Measurements from ENCODE around the gene NUCB1. TPM values are rescaled to one million over a fixed set of nuclear protein-coding genes. Genes with fewer than 3 reads are reported as not detected.

NUCB1 gene
- total and polyA plus RNA-seq, 9 of the 15 experiments (the other 6 are each of a cell fraction or from before 2014, with no cell fraction given): 3.1 to 153 (median 71.7) TPM

DNA sequence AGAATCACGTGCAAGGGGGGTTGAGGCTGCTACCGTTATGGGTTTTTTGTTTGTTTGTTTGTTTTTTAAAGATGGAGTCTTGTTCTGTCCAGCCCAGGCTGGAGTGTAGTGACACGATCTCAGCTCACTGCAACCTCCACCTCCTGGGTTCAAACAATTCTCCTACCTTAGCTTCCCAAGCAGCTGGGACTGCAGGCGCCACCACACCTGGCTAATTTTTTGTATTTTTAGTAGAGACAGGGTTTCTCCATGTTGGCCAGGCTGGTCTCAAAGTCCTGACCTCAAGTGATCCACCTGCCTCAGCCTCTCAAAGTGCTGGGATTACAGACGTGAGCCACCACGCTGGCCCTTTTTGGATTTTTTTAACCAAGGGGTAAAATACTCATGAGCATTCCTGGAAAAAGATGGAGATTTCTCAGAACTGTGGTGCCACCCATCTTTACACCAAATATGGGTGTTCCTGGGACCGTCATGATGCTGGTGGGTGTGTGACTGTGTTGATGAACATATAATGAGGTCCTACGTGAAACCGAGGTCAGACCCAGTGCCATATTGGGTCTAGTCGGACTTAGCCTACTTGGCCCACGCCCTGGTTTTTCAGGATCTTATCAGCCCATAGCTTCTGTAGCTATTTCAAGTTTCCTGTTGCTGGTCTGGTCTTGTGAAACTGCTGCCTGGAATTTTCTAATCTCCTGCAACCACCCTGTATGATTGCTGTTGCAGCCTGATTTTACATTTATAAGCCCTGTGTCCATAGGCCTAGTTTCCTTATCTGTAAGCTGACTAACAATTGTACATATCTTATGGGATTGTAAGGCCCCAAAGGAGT lies 21.7 kb upstream of the NUCB1 start (continued):
- TF ChIP-seq, protein P1, sequence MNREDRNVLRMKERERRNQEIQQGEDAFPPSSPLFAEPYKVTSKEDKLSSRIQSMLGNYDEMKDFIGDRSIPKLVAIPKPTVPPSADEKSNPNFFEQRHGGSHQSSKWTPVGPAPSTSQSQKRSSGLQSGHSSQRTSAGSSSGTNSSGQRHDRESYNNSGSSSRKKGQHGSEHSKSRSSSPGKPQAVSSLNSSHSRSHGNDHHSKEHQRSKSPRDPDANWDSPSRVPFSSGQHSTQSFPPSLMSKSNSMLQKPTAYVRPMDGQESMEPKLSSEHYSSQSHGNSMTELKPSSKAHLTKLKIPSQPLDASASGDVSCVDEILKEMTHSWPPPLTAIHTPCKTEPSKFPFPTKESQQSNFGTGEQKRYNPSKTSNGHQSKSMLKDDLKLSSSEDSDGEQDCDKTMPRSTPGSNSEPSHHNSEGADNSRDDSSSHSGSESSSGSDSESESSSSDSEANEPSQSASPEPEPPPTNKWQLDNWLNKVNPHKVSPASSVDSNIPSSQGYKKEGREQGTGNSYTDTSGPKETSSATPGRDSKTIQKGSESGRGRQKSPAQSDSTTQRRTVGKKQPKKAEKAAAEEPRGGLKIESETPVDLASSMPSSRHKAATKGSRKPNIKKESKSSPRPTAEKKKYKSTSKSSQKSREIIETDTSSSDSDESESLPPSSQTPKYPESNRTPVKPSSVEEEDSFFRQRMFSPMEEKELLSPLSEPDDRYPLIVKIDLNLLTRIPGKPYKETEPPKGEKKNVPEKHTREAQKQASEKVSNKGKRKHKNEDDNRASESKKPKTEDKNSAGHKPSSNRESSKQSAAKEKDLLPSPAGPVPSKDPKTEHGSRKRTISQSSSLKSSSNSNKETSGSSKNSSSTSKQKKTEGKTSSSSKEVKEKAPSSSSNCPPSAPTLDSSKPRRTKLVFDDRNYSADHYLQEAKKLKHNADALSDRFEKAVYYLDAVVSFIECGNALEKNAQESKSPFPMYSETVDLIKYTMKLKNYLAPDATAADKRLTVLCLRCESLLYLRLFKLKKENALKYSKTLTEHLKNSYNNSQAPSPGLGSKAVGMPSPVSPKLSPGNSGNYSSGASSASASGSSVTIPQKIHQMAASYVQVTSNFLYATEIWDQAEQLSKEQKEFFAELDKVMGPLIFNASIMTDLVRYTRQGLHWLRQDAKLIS (CRISPR knock-in tag; IDR thresholded peaks at IDR 0.05): peak; percentile 88
- TF ChIP-seq EP300 (IDR thresholded peaks at IDR 0.05; ENCODE audit: low read length): peak; percentile 99
- peak; percentile 31; the same call in 1 of the 2 replicates for TF ChIP-seq C11orf30 (IDR thresholded peaks at IDR 0.05; ENCODE audit: low read depth)
- TF ChIP-seq ZNF263 (CRISPR knock-in tag; IDR thresholded peaks at IDR 0.05; ENCODE audit: borderline replicate concordance): no peak
- TF ChIP-seq RHOXF2B (CRISPR knock-in tag; conservative IDR thresholded peaks at IDR 0.05): no peak; the same call in 1 of the 2 replicates
- no peak; the same call in 1 of the 2 replicates for TF ChIP-seq MTA1 (IDR thresholded peaks at IDR 0.05; ENCODE audit: borderline replicate concordance)
- TF ChIP-seq, protein P2, sequence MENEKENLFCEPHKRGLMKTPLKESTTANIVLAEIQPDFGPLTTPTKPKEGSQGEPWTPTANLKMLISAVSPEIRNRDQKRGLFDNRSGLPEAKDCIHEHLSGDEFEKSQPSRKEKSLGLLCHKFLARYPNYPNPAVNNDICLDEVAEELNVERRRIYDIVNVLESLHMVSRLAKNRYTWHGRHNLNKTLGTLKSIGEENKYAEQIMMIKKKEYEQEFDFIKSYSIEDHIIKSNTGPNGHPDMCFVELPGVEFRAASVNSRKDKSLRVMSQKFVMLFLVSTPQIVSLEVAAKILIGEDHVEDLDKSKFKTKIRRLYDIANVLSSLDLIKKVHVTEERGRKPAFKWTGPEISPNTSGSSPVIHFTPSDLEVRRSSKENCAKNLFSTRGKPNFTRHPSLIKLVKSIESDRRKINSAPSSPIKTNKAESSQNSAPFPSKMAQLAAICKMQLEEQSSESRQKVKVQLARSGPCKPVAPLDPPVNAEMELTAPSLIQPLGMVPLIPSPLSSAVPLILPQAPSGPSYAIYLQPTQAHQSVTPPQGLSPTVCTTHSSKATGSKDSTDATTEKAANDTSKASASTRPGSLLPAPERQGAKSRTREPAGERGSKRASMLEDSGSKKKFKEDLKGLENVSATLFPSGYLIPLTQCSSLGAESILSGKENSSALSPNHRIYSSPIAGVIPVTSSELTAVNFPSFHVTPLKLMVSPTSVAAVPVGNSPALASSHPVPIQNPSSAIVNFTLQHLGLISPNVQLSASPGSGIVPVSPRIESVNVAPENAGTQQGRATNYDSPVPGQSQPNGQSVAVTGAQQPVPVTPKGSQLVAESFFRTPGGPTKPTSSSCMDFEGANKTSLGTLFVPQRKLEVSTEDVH (IDR thresholded peaks at IDR 0.05; ENCODE audit: low read depth, partially characterized antibody): peak; percentile 69
- TF ChIP-seq KLF1 (tag; IDR thresholded peaks at IDR 0.05): peak; percentile 98
- TF ChIP-seq SRF (CRISPR knock-in tag; IDR thresholded peaks at IDR 0.05): peak; percentile 94 to 99
- peak; percentile 75 for TF ChIP-seq ZFX (CRISPR knock-in tag; IDR thresholded peaks at IDR 0.05)
- TF ChIP-seq RBM25 (IDR thresholded peaks at IDR 0.05; ENCODE audit: low read depth, low read length, severe bottlenecking): peak; percentile 12
- peak; percentile 81 for TF ChIP-seq ZBED1 (IDR thresholded peaks at IDR 0.05)
- TF ChIP-seq KDM5B (IDR thresholded peaks at IDR 0.05; ENCODE audit: insufficient replicate concordance, low read depth, low read length): peak; percentile 66
- peak; percentile 87 for TF ChIP-seq BHLHE40 (IDR thresholded peaks at IDR 0.05; ENCODE audit: low read length)
- 0 out of 2 replicates have a peak, but pooled peaks have one; percentile 38 for TF ChIP-seq GATAD2A (IDR thresholded peaks at IDR 0.05)
- TF ChIP-seq RBFOX2 (IDR thresholded peaks at IDR 0.05; ENCODE audit: low read depth, low read length): peak; percentile 39
- peak; percentile 93 for TF ChIP-seq PHB2 (IDR thresholded peaks at IDR 0.05; ENCODE audit: low read depth)
- TF ChIP-seq, protein P3, sequence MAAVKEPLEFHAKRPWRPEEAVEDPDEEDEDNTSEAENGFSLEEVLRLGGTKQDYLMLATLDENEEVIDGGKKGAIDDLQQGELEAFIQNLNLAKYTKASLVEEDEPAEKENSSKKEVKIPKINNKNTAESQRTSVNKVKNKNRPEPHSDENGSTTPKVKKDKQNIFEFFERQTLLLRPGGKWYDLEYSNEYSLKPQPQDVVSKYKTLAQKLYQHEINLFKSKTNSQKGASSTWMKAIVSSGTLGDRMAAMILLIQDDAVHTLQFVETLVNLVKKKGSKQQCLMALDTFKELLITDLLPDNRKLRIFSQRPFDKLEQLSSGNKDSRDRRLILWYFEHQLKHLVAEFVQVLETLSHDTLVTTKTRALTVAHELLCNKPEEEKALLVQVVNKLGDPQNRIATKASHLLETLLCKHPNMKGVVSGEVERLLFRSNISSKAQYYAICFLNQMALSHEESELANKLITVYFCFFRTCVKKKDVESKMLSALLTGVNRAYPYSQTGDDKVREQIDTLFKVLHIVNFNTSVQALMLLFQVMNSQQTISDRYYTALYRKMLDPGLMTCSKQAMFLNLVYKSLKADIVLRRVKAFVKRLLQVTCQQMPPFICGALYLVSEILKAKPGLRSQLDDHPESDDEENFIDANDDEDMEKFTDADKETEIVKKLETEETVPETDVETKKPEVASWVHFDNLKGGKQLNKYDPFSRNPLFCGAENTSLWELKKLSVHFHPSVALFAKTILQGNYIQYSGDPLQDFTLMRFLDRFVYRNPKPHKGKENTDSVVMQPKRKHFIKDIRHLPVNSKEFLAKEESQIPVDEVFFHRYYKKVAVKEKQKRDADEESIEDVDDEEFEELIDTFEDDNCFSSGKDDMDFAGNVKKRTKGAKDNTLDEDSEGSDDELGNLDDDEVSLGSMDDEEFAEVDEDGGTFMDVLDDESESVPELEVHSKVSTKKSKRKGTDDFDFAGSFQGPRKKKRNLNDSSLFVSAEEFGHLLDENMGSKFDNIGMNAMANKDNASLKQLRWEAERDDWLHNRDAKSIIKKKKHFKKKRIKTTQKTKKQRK (IDR thresholded peaks at IDR 0.05; ENCODE audit: borderline replicate concordance, low read depth, low read length): no peak
